Astrocyte (in vitro differentiated cells and primary cell): ENCODE results near the gene MDM2.

ENCODE experiments used
- CTCF ChIP-seq: IDR thresholded peaks from 2 replicates; pipeline ENCODE4 v1.5.1; 2011; ENCODE audit warnings: low read depth, mild to moderate bottlenecking, inconsistent platforms, low read length, moderate library complexity; ENCODE audit not compliant: insufficient read depth
- EZH2 ChIP-seq: IDR thresholded peaks from 2 replicates; pipeline ENCODE4 v1.6.1; 2012; ENCODE audit warnings: mild to moderate bottlenecking, low read length, inconsistent platforms; ENCODE audit not compliant: insufficient read depth

- TF ChIP-seq CTCF (no peak), EZH2 (no peak)
Observed at GRCh38 chr12:68882251-68882964, 74.4 kb downstream of the MDM2 start.
